B cell (primary cell): ENCODE results near the gene SATB1.

ENCODE experiments used
- CTCF ChIP-seq: fragments of 200-600 bp; IDR thresholded peaks from one replicate; pipeline ENCODE4 v1.8.0; 2022; ENCODE audit warnings: antibody characterized with exemption, mild to moderate bottlenecking
- EZH2 ChIP-seq: IDR thresholded peaks from 2 replicates; pipeline ENCODE4 v1.6.1; 2012; ENCODE audit warnings: borderline replicate concordance, low read depth, mild to moderate bottlenecking, moderate library complexity, low read length; ENCODE audit not compliant: insufficient read depth, poor library complexity, severe bottlenecking

DNA sequence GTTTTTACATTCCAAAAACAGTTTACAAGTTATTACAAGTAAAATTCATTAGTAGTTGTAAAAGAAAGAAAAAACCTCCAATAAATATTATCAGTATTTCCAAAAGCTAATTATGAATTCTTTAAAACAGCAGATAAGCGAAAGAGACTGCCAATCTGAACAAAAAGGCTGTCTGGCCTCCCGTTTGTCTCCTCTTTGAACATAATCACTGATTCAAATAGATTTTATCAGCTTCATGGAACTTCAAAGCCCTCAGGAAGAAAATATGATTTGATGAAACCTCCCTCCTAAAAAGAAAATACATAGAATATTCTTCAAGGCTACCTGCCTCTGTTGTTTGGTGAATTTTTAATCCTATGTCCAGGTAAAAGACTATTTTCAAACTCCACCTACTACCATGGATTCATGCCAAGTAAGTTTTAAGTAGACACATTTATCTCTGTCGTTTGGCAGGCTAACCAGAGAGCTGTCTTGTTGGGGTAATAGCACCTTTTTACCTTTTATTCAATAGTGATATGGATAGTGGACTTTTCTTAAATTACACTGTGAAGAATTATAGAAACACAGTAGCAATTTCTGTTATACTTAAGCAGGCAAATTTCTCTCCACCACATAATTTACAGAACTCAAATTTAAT, 35.0 kb downstream of the SATB1 start:
- no peak for TF ChIP-seq CTCF
- no peak for TF ChIP-seq EZH2
